Measurements from ENCODE around the gene SYPL2.
"Not testable (repeated sequence)": the region's sequence is repeated elsewhere in the genome, so short reads cannot be mapped to it uniquely, and the experiment has no call there.

DNA sequence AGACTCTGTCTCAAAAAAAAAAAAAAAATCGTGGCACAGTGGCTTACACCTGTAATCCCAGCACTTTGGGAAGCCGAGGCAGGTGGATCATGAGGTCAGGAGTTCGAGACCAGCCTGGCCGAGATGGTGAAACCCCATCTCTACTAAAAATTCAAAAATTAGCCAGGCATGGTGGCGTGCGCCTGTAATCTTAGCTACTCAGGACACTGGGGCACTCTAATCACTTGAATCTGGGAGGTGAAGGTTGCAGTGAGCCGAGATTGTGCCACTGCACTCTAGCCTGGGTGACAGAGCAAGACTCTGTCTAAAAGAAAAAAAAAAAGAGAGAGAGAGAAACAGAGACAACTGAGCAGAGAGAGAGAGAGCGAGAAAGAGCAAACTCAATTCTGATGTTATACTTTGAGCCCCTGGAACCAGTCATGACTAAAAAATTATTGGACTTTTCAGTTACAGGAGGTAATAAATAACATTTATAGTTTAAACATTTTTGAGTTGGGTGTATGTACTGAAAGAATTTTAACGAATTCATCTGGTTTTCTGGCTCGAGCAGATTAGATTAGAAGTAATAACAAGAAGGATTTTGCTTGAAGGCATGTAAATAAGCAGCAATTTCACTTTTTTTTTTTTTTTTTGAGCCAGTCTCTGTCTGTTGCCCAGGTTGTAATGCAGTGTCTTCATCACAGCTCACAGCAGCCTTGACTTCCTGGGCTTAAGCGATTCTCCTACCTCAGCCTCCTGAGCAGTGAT, 20.2 kb upstream of the SYPL2 start:
- TF ChIP-seq, protein P1, sequence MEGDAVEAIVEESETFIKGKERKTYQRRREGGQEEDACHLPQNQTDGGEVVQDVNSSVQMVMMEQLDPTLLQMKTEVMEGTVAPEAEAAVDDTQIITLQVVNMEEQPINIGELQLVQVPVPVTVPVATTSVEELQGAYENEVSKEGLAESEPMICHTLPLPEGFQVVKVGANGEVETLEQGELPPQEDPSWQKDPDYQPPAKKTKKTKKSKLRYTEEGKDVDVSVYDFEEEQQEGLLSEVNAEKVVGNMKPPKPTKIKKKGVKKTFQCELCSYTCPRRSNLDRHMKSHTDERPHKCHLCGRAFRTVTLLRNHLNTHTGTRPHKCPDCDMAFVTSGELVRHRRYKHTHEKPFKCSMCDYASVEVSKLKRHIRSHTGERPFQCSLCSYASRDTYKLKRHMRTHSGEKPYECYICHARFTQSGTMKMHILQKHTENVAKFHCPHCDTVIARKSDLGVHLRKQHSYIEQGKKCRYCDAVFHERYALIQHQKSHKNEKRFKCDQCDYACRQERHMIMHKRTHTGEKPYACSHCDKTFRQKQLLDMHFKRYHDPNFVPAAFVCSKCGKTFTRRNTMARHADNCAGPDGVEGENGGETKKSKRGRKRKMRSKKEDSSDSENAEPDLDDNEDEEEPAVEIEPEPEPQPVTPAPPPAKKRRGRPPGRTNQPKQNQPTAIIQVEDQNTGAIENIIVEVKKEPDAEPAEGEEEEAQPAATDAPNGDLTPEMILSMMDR (IDR thresholded peaks at IDR 0.05; ENCODE audit: low read depth, low read length, poor library complexity, severe bottlenecking): not testable (repeated sequence)
- TF ChIP-seq EZH2phosphoT487 (IDR thresholded peaks at IDR 0.05; ENCODE audit: borderline replicate concordance, low read length): not testable (repeated sequence)
